KOPT-K1 (cell line): Measurements from ENCODE around the gene PRKACB.
"Not testable (repeated sequence)": the region's sequence is repeated elsewhere in the genome, so short reads cannot be mapped to it uniquely, and the experiment has no call there.

Experiments
- H3K27ac ChIP-seq: fragments of 200-600 bp; sonication (generic); 2 replicates; pipeline ENCODE4 v1.5.1; 2016; ENCODE audit warnings: antibody characterized with exemption, mild to moderate bottlenecking, low read depth, low read length; ENCODE audit not compliant: poor library complexity, severe bottlenecking
- H3K36me3 ChIP-seq: fragments of 200-600 bp; sonication (generic); 2 replicates; pipeline ENCODE4 v1.5.1; 2017; ENCODE audit warnings: antibody characterized with exemption, mild to moderate bottlenecking, low read length, moderate library complexity; ENCODE audit not compliant: insufficient read depth
- H3K9me3 ChIP-seq: fragments of 200-600 bp; sonication (generic); 2 replicates; pipeline ENCODE4 v1.5.1; 2017; ENCODE audit warnings: antibody characterized with exemption, low read length, mild to moderate bottlenecking; ENCODE audit not compliant: insufficient read depth, poor library complexity, severe bottlenecking

The PRKACB gene

DNA sequence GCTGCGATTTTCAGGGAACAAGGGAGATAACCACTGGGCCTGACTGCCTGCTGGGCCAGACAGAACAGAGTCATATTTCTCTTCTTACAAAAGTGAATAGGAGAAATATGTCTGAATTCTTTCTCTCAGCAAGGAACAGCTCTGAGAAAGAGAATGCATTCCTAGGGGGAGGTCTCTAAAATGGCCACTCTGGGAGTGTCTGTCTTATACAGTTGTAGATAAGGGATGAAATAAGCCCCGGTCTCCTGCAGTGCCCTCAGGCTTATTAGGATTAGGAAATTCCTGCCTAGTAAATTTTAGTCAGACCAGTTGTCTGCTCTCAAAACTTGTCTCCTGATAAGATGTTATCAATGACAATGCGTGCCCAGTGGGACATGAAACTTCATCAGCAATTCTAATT is 143.3 kb downstream of the PRKACB start:
- not testable (repeated sequence) for H3K36me3 ChIP-seq, H3K27ac ChIP-seq
- H3K9me3 ChIP-seq: peaks cover 37% of the 10 kb centered on the region
